AG10803 (cell line): Measurements from ENCODE around the gene DERL2.

Experiments
- DNase-seq: peaks from one replicate; pipeline ENCODE4 v3.0.0; 2010; ENCODE audit warnings: low read depth
- H3K4me3 ChIP-seq: 2 replicates; pipeline ENCODE4 v1.5.1; 2011; ENCODE audit warnings: mild to moderate bottlenecking, low read length, control low read depth
- CTCF ChIP-seq: conservative IDR thresholded peaks from 2 replicates; pipeline ENCODE4 v1.5.1; 2011; ENCODE audit warnings: mild to moderate bottlenecking, low read length, control low read depth, inconsistent platforms

DERL2 gene

GRCh38 chr17:5485270-5486205 is at the start of gene DERL2:
DERL2 (minus strand) TSS chr17:5486178; CDS start chr17:5486161, 17 bp downstream.
- peak; percentile 35 for DNase-seq
- peak within 1 kb of the TSS; percentile 79 for H3K4me3 ChIP-seq
- TF ChIP-seq CTCF = no peak; the same call in 1 of the 2 replicates

- no peak for DNase-seq
- TF ChIP-seq CTCF = no peak
- H3K4me3 ChIP-seq = no peak overlapping the region
These were observed 49.5 kb upstream of the DERL2 start for GRCh38 chr17:5535436-5535835.

- no peak overlapping the region for H3K4me3 ChIP-seq
- no peak for TF ChIP-seq CTCF
- DNase-seq = no peak
These were observed 47.7 kb upstream of the DERL2 start for GRCh38 chr17:5533486-5534315.

- no peak for DNase-seq
- TF ChIP-seq CTCF = no peak
- no peak overlapping the region for H3K4me3 ChIP-seq
These were observed 46.6 kb upstream of the DERL2 start for GRCh38 chr17:5532581-5532980.

- DNase-seq = no peak
- TF ChIP-seq CTCF = no peak
- no peak overlapping the region for H3K4me3 ChIP-seq
These were observed 45.1 kb upstream of the DERL2 start for GRCh38 chr17:5531085-5531418.

- TF ChIP-seq CTCF = no peak
- no peak overlapping the region for H3K4me3 ChIP-seq
- no peak for DNase-seq
These were observed 44.5 kb upstream of the DERL2 start for GRCh38 chr17:5530265-5531084.
